ENCODE data around the gene DOK4.

DOK4 gene

GRCh38 chr16:57518922-57519321 is 32.6 kb upstream of the DOK4 start:
- no peak for DNase-seq (ENCODE audit: low spot score)

- no peak for DNase-seq (ENCODE audit: low spot score)
Measured at GRCh38 chr16:57518520-57518919, 32.2 kb upstream of the DOK4 start.

- DNase-seq (ENCODE audit: low spot score): no peak
Measured at GRCh38 chr16:57517397-57518367, 31.4 kb upstream of the DOK4 start.

GRCh38 chr16:57516773-57517172 is 30.5 kb upstream of the DOK4 start:
- no peak for DNase-seq (ENCODE audit: low spot score)

- no peak for DNase-seq (ENCODE audit: low spot score)
Measured at GRCh38 chr16:57516176-57516725, 30.0 kb upstream of the DOK4 start.

GRCh38 chr16:57514791-57515600 is 28.7 kb upstream of the DOK4 start:
- no peak for DNase-seq (ENCODE audit: low spot score)

GRCh38 chr16:57514371-57514770 is 28.1 kb upstream of the DOK4 start:
- DNase-seq (ENCODE audit: low spot score): no peak

GRCh38 chr16:57513371-57514102 is 27.2 kb upstream of the DOK4 start:
- no peak for DNase-seq (ENCODE audit: low spot score)

GRCh38 chr16:57512296-57513001 is 26.2 kb upstream of the DOK4 start:
- no peak for DNase-seq (ENCODE audit: low spot score)

- no peak for DNase-seq (ENCODE audit: low spot score)
Measured at GRCh38 chr16:57510016-57510871, 24.0 kb upstream of the DOK4 start.

- no peak for DNase-seq (ENCODE audit: low spot score)
Measured at GRCh38 chr16:57509231-57509923, 23.1 kb upstream of the DOK4 start.

- no peak for DNase-seq (ENCODE audit: low spot score)
Measured at GRCh38 chr16:57508035-57508425, 21.7 kb upstream of the DOK4 start.

- DNase-seq (ENCODE audit: low spot score): no peak
Measured at GRCh38 chr16:57507136-57508034, 21.1 kb upstream of the DOK4 start.

- DNase-seq (ENCODE audit: low spot score): no peak
Measured at GRCh38 chr16:57505169-57505568, 18.9 kb upstream of the DOK4 start.

- DNase-seq (ENCODE audit: low spot score): no peak
Measured at GRCh38 chr16:57504491-57504890, 18.2 kb upstream of the DOK4 start.

GRCh38 chr16:57504001-57504400 is 17.7 kb upstream of the DOK4 start:
- no peak for DNase-seq (ENCODE audit: low spot score)

- DNase-seq (ENCODE audit: low spot score): no peak
Measured at GRCh38 chr16:57503366-57503765, 17.1 kb upstream of the DOK4 start.

- DNase-seq (ENCODE audit: low spot score): no peak
Measured at GRCh38 chr16:57502048-57502775, 15.9 kb upstream of the DOK4 start.
